HCT116 (cell line): Measurements from ENCODE around the gene SLC12A8. TPM values are rescaled to one million over a fixed set of nuclear protein-coding genes. Genes with fewer than 3 reads are reported as not detected.

Experiments used
- ATAC-seq: fragments of 200-7000 bp; cut with Tn5 transposase; 2 replicates; pipeline ENCODE4 v1.9.1; 2020; ENCODE audit warnings: mild to moderate bottlenecking, moderate library complexity
- BruUV-seq: library from RNA; stranded (reverse); fragments of 400-500 nt; replicated peaks from 2 replicates; lab custom pipeline; 2021; lab: Mats Ljungman, UMichigan
- CTCF ChIA-PET: fragments of 300-600 bp; sonication (Branson Sonifier 250); formaldehyde crosslinking; loops from one replicate; lab custom pipeline; 2021; ENCODE audit warnings: antibody characterized with exemption; lab: Charles Lee
- POLR2A ChIA-PET: fragments of 300-600, 350-600 bp; sonication (Branson Sonifier 250); formaldehyde crosslinking; loops from one replicate; lab custom pipeline; 2021; ENCODE audit warnings: antibody characterized with exemption; lab: Charles Lee
- RAD21 ChIA-PET, 2 experiments: fragments of 300-600 bp; sonication (Branson Sonifier 250); formaldehyde crosslinking; loops; one replicate each; lab custom pipeline; 2023; ENCODE audit warnings: low total read pairs in 2 of 2; ENCODE audit not compliant: uncharacterized antibody in 2 of 2, unreplicated experiment in 2 of 2, low non-redundant PET in 1 of 2; lab: Charles Lee
- DNase-seq: peaks from one replicate; pipeline ENCODE4 v3.0.0-alpha.2; 2010; ENCODE audit warnings: low read depth, low spot score
- H2AFZ ChIP-seq: fragments of 200-600 bp; shearing (Covaris generic), sonication (generic); 2 replicates; pipeline ENCODE4 v1.6.1; 2017; ENCODE audit warnings: low read depth, mixed run types, mixed read lengths, antibody characterized with exemption, low read length; ENCODE audit not compliant: poor library complexity, severe bottlenecking
- H3K27ac ChIP-seq: 2 replicates; pipeline ENCODE4 v1.5.1; 2012; ENCODE audit warnings: low read depth, low read length
- H3K27me3 ChIP-seq: fragments of 200-600 bp; sonication (generic); 2 replicates; pipeline ENCODE4 v1.6.1; 2016; ENCODE audit warnings: mixed run types, low read length, mixed read lengths; ENCODE audit not compliant: insufficient read depth
- H3K36me3 ChIP-seq, 2 experiments: fragments of 200-500 bp in 1 of 2; fragments of 200-600 bp in 1 of 2; sonication (Bioruptor generic) in 1 of 2; sonication (generic) in 1 of 2; 2 replicates each; pipeline versions ENCODE4 v1.5.1 to v1.6.1; 2014 to 2016; ENCODE audit warnings: low read length in 2 of 2, inconsistent platforms in 1 of 2, mixed read lengths in 1 of 2, mixed run types in 1 of 2; ENCODE audit not compliant: insufficient read depth in 2 of 2, control insufficient read depth in 1 of 2
- H3K4me1 ChIP-seq, 2 experiments: fragments of 200-600 bp in 1 of 2; sonication (generic) in 1 of 2; 2 replicates each; pipeline versions ENCODE4 v1.5.1 to v1.6.1; 2012 to 2017; ENCODE audit warnings: low read length in 2 of 2, inconsistent platforms in 1 of 2, mild to moderate bottlenecking in 1 of 2, mixed read lengths in 1 of 2, mixed run types in 1 of 2, moderate library complexity in 1 of 2; ENCODE audit not compliant: insufficient read depth in 2 of 2, control insufficient read depth in 1 of 2
- H3K4me2 ChIP-seq: fragments of 200-600 bp; sonication (generic); 2 replicates; pipeline ENCODE4 v1.6.1; 2017; ENCODE audit warnings: mixed run types, low read length, mixed read lengths
- H3K4me3 ChIP-seq, 2 experiments: fragments of 200-600 bp in 1 of 2; sonication (generic) in 1 of 2; replicated peaks in 1 of 2; 2 replicates each; pipeline ENCODE4 v1.5.1; 2011 to 2016; ENCODE audit warnings: low read length in 2 of 2, control low read depth in 1 of 2, low read depth in 1 of 2, mild to moderate bottlenecking in 1 of 2, mixed read lengths in 1 of 2, mixed run types in 1 of 2
- H3K79me2 ChIP-seq: fragments of 200-600 bp; sonication (generic); 2 replicates; pipeline ENCODE4 v1.6.1; 2017; ENCODE audit warnings: mild to moderate bottlenecking, mixed run types, low read length, moderate library complexity, mixed read lengths; ENCODE audit not compliant: insufficient read depth
- H3K9ac ChIP-seq: fragments of 200-600 bp; sonication (generic); 2 replicates; pipeline ENCODE4 v1.6.1; 2016; ENCODE audit warnings: low read length, mixed read lengths
- H3K9me2 ChIP-seq: fragments of 200-600 bp; sonication (generic), shearing (Covaris generic); 2 replicates; pipeline ENCODE4 v1.6.1; 2017; ENCODE audit warnings: mixed run types, mild to moderate bottlenecking, moderate library complexity; ENCODE audit not compliant: insufficient read depth
- H3K9me3 ChIP-seq, 2 experiments: fragments of 200-500 bp in 1 of 2; fragments of 200-600 bp in 1 of 2; sonication (Bioruptor generic) in 1 of 2; sonication (generic) in 1 of 2; 2 replicates each; pipeline ENCODE4 v1.6.1; 2014 to 2017; ENCODE audit warnings: low read length in 2 of 2, mixed read lengths in 2 of 2, inconsistent platforms in 1 of 2, low read depth in 1 of 2, mild to moderate bottlenecking in 1 of 2, mixed run types in 1 of 2, moderate library complexity in 1 of 2; ENCODE audit not compliant: control insufficient read depth in 1 of 2, insufficient read depth in 1 of 2
- H4K20me1 ChIP-seq: fragments of 200-600 bp; sonication (generic), shearing (Covaris generic); 2 replicates; pipeline ENCODE4 v1.6.1; 2017; ENCODE audit warnings: mixed run types, mild to moderate bottlenecking, moderate library complexity; ENCODE audit not compliant: insufficient read depth
- CBX3 ChIP-seq: IDR thresholded peaks from 2 replicates; pipeline ENCODE4 v1.6.1; 2012; ENCODE audit warnings: low read depth
- CEBPB ChIP-seq: IDR thresholded peaks from 2 replicates; pipeline ENCODE4 v1.6.1; 2012; ENCODE audit warnings: low read depth
- CTCF ChIP-seq, 3 experiments: fragments of 200-600 bp in 1 of 3; sonication (generic) in 1 of 3; IDR thresholded peaks in 2 of 3; conservative IDR thresholded peaks in 1 of 3; 2 replicates each; pipeline ENCODE4 v1.5.1; 2012 to 2017; ENCODE audit warnings: low read depth in 2 of 3, low read length in 2 of 3, antibody characterized with exemption in 1 of 3, borderline replicate concordance in 1 of 3, control low read depth in 1 of 3, mild to moderate bottlenecking in 1 of 3, mixed read lengths in 1 of 3, mixed run types in 1 of 3, moderate library complexity in 1 of 3; ENCODE audit not compliant: insufficient read depth in 1 of 3
- EGR1 ChIP-seq: IDR thresholded peaks from 2 replicates; pipeline ENCODE4 v1.6.1; 2012; ENCODE audit warnings: low read depth
- ELF1 ChIP-seq: IDR thresholded peaks from 2 replicates; pipeline ENCODE4 v1.6.1; 2012; ENCODE audit warnings: low read depth, borderline replicate concordance
- EZH2 ChIP-seq: fragments of 200-600 bp; sonication (generic); IDR thresholded peaks from 2 replicates; pipeline ENCODE4 v1.6.1; 2017; ENCODE audit warnings: antibody characterized with exemption, mixed run types
- FOSL1 ChIP-seq: IDR thresholded peaks from 2 replicates; pipeline ENCODE4 v1.6.1; 2012; ENCODE audit warnings: low read depth
- JUND ChIP-seq: IDR thresholded peaks from 2 replicates; pipeline ENCODE4 v1.6.1; 2012
- POLR2A ChIP-seq: IDR thresholded peaks from 2 replicates; pipeline ENCODE4 v1.7.0; 2011; ENCODE audit warnings: borderline replicate concordance; ENCODE audit not compliant: insufficient read depth, insufficient read length; ENCODE audit errors: extremely low read depth
- REST ChIP-seq: IDR thresholded peaks from 2 replicates; pipeline ENCODE4 v1.6.1; 2012; ENCODE audit warnings: low read depth
- SIN3A ChIP-seq: IDR thresholded peaks from 2 replicates; pipeline ENCODE4 v1.6.1; 2012; ENCODE audit warnings: low read depth
- SP1 ChIP-seq: IDR thresholded peaks from 2 replicates; pipeline ENCODE4 v1.6.1; 2012; ENCODE audit warnings: low read depth
- SRF ChIP-seq: IDR thresholded peaks from 2 replicates; pipeline ENCODE4 v1.6.1; 2012; ENCODE audit warnings: low read depth
- TCF7L2 ChIP-seq: IDR thresholded peaks from 2 replicates; pipeline ENCODE4 v1.7.0; 2011; ENCODE audit warnings: borderline replicate concordance, inconsistent platforms; ENCODE audit not compliant: insufficient read depth, insufficient read length; ENCODE audit errors: extremely low read depth
- YY1 ChIP-seq: IDR thresholded peaks from 2 replicates; pipeline ENCODE4 v1.6.1; 2011; ENCODE audit warnings: low read length, low read depth, moderate library complexity, mild to moderate bottlenecking; ENCODE audit not compliant: insufficient replicate concordance; ENCODE audit errors: extremely low read depth
- ZNF274 ChIP-seq: fragments of 200-500 bp; sonication (Bioruptor generic); IDR thresholded peaks from 2 replicates; pipeline ENCODE4 v1.6.1; 2014; ENCODE audit warnings: mild to moderate bottlenecking, low read depth, low read length, inconsistent platforms
- intact Hi-C: fragments of 100-400 bp; cut with micrococcal nuclease; formaldehyde crosslinking; loops from 2 replicates; pipeline ENCODE4 v1.10.0; 2022
- total RNA-seq: library from RNA; stranded (reverse); gene quantifications from one replicate; pipeline ENCODE4 v1.2.1, GENCODE V29; 2021; ENCODE audit not compliant: unreplicated experiment

SLC12A8 gene
- total RNA-seq, 1 experiment from 2014 or later, result 19.9 TPM

GRCh38 chr3:125139386-125139785 lies 73.2 kb downstream of the SLC12A8 start:
- H3K79me2 ChIP-seq, result no peaks in the 10 kb centered on the region
- TF ChIP-seq EGR1 (no peak), SP1 (no peak), EZH2 (no peak), FOSL1 (no peak), SRF (no peak), POLR2A (no peak), CBX3 (no peak), TCF7L2 (no peak), ZNF274 (no peak), JUND (no peak), YY1 (no peak), CTCF (IDR thresholded peaks at IDR 0.05 in 2 of 3, conservative IDR thresholded peaks at IDR 0.05 in 1 of 3; ENCODE audit: borderline replicate concordance in 1 of 3, insufficient read depth in 1 of 3, low read depth in 2 of 3, low read length in 2 of 3) (no peak), SIN3A (no peak), ELF1 (no peak), REST (no peak), CEBPB (no peak)
- no peak for ATAC-seq
- intact Hi-C loops, result no loop called here
- no peak overlapping the region for H3K4me3 ChIP-seq
- no peaks in the 10 kb centered on the region for H4K20me1 ChIP-seq
- DNase-seq, result no peak
- no peak overlapping the region for H2AFZ ChIP-seq
- no peaks in the 10 kb centered on the region for H3K27me3 ChIP-seq
- H3K9me2 ChIP-seq, result no peaks in the 10 kb centered on the region
- no peaks in the 10 kb centered on the region for H3K9me3 ChIP-seq
- CTCF ChIA-PET, result no interaction called here
- RAD21 ChIA-PET, result no interaction called here
- H3K36me3 ChIP-seq, result no peaks in the 10 kb centered on the region; a peak in 1 of 4 replicates
- peaks cover 3 to 15% of the 10 kb centered on the region in 2 experiments; a peak in 2 of 4 replicates for H3K4me1 ChIP-seq
- H3K9ac ChIP-seq, result no peak overlapping the region
- H3K4me2 ChIP-seq, result no peak overlapping the region
- POLR2A ChIA-PET, result no interaction called here
- BruUV-seq, result no TSS peak
- H3K27ac ChIP-seq, result no peak overlapping the region
